Ascending aorta (tissue), 2 donors: ENCODE data around the gene KCNH8. TPM values are rescaled to one million over a fixed set of nuclear protein-coding genes. Genes with fewer than 3 reads are reported as not detected.
A peak's percentile ranks its signal among the peaks of the same experiment; 100 is the strongest.

Experiments
- DNase-seq, 2 donors: peaks; one replicate each; pipeline ENCODE4 v3.0.0-alpha.2; 2019; ENCODE audit warnings: low spot score in 2 of 2
- H3K27ac ChIP-seq, 2 donors: fragments of 200-600 bp; sonication (generic); one replicate each; pipeline ENCODE4 v1.5.1; 2016 to 2017; ENCODE audit warnings: mild to moderate bottlenecking in 1 of 2
- H3K27me3 ChIP-seq: fragments of 200-600 bp; sonication (generic); one replicate; pipeline ENCODE4 v1.5.1; 2017
- H3K36me3 ChIP-seq, 2 donors: fragments of 200-600 bp; sonication (generic); one replicate each; pipeline ENCODE4 v1.5.1; 2016
- H3K4me1 ChIP-seq, 2 donors: fragments of 200-600 bp; sonication (generic); one replicate each; pipeline ENCODE4 v1.5.1; 2016 to 2017; ENCODE audit warnings: mild to moderate bottlenecking in 1 of 2
- H3K4me3 ChIP-seq, 2 donors: fragments of 200-600 bp; sonication (generic); one replicate each; pipeline ENCODE4 v1.5.1; 2016 to 2017; ENCODE audit warnings: mild to moderate bottlenecking in 1 of 2
- H3K9me3 ChIP-seq, 2 donors: fragments of 200-600 bp; sonication (generic); one replicate each; pipeline ENCODE4 v1.5.1; 2016
- intact Hi-C: fragments of 100-400 bp; cut with DNase I; formaldehyde crosslinking; loops from one replicate; pipeline ENCODE4 v1.15.1; 2023
- total RNA-seq: library from RNA; depleted of rRNA; stranded (reverse); fragments of >200 nt; gene quantifications from one replicate; pipeline ENCODE4 v1.1.0, GENCODE V29; 2016
- TF ChIP-seq, protein P1 (sequence below), 3 experiments: fragments of 200-600 bp in 2 of 3; fragments of 450-650 bp in 1 of 3; sonication (generic) in 2 of 3; IDR thresholded peaks; one replicate each; pipeline ENCODE4 v1.5.1; 2016 to 2019; ENCODE audit warnings: antibody characterized with exemption in 3 of 3, mild to moderate bottlenecking in 1 of 3, moderate library complexity in 1 of 3

The KCNH8 gene
- total RNA-seq, 1 donor from 2014 or later = not detected

DNA sequence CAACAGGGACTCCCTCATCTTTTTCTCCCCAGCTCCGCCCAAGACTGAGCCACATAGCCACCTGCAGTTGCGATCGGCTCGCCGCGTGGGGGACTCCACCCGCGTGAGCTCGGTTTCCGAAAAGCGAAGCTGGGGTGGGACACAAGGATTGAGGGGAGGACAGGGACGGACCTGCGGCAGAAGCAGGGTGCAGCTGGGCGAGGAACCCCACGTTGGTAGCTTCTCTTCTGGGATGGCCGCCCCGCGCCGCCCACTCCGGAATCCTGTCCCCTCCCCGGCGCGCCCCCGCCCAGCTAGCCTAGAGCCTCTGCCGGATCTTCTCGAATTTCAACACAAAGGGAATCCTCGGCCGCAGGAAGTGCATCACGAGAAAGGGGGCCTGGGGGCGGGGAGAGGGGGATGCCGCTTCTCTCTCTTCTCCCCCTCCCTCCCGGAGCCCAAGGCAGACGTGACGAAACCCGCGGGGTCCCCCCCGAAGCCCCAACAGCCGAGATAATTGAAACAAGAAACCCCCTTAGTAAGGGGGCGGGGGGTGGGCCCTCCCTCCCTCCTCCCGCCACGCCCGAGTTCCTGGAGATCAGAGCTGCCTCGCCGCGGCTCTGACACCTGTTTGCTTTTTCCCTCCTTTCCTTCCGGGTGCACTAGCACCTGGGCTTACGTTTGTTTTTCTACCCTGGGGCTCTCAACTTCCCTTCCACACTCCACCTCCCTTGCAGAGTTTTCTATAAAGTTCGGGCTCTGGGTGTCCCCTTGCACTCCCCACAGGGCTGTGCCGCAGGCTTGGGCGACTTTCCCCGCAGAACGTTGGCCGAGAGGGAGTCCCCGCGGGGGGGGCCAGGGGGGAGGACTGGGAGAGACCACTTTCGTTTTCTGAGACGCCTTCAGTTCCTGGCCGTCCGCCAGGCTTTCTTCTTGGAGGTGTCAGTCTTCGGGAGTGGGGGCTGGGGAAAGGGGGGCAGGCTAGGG is 1.3 kb upstream of the KCNH8 start:
- Histone ChIP-seq H3K36me3 (no peaks in the 10 kb centered on the region), H3K4me1 (peaks cover 5 to 8% of the 10 kb centered on the region in 2 donors), H3K9me3 (peaks cover 0 to 10% of the 10 kb centered on the region in 2 donors), H3K27ac (no peak overlapping the region), H3K27me3 (no peaks in the 10 kb centered on the region), H3K4me3 (peak overlapping the region; percentile 78 to 89)
- intact Hi-C loops = loop anchor here (5.0 to 10.0 kb wide), 2 partner anchors 398 to 720 kb away; no protein-coding TSS in a partner anchor
- TF ChIP-seq, protein P1, sequence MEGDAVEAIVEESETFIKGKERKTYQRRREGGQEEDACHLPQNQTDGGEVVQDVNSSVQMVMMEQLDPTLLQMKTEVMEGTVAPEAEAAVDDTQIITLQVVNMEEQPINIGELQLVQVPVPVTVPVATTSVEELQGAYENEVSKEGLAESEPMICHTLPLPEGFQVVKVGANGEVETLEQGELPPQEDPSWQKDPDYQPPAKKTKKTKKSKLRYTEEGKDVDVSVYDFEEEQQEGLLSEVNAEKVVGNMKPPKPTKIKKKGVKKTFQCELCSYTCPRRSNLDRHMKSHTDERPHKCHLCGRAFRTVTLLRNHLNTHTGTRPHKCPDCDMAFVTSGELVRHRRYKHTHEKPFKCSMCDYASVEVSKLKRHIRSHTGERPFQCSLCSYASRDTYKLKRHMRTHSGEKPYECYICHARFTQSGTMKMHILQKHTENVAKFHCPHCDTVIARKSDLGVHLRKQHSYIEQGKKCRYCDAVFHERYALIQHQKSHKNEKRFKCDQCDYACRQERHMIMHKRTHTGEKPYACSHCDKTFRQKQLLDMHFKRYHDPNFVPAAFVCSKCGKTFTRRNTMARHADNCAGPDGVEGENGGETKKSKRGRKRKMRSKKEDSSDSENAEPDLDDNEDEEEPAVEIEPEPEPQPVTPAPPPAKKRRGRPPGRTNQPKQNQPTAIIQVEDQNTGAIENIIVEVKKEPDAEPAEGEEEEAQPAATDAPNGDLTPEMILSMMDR (IDR thresholded peaks at IDR 0.05) = peak; percentile 8 to 48 (median 27)
- peak in 1 of 2 donors; percentile 70 for DNase-seq

DNA sequence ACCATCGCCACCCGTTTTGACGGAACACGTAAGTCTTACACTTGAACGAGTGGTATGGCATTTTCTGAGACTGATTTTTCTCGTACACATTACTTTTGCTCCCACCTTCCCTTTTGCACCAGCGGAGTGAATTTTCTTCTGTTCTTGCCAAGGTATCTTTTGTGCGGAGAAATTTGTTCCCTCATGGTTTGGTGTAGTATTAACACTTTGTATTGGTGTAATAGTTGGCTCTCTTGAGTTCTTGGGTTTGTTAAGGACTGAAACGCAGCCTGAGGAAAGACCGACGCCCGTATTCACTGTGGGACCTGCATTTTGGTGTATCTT is 420 bp downstream of the KCNH8 start:
- TF ChIP-seq, protein P1 (IDR thresholded peaks at IDR 0.05) = no peak

DNA sequence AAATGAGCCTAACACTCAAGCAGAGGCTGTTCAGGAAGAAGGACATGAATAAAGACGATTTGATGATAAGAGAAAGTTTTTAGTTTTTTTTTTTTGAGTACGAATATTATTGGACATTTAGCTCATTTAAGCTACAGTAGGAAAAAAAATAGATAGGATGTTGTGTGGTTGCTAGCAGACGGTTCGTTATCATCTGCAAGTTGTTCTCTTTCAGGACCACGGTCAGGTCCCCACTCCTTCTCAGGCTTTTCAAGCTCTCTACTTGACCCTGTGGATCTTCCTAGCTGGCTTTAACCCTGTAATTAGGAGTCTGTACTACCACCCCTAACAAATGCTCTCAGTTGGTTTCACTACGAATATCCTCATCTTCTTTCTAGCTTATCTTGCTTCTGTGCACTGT is 1.1 kb downstream of the KCNH8 start:
- Histone ChIP-seq H3K4me1 (peaks cover 5 to 8% of the 10 kb centered on the region in 2 donors), H3K36me3 (no peaks in the 10 kb centered on the region), H3K27me3 (no peaks in the 10 kb centered on the region), H3K27ac (no peak overlapping the region), H3K9me3 (peaks cover 0 to 10% of the 10 kb centered on the region in 2 donors), H3K4me3 (peak overlapping the region in 1 of 2 donors; percentile 78)
- TF ChIP-seq, protein P1 (IDR thresholded peaks at IDR 0.05) = no peak
- no peak for DNase-seq
- intact Hi-C loops = loop anchor here (5.0 to 10.0 kb wide), 2 partner anchors 395 to 718 kb away; no protein-coding TSS in a partner anchor

More for the DNA sequence above, 420 bp downstream of the KCNH8 start:
- peaks cover 0 to 10% of the 10 kb centered on the region in 2 donors for H3K9me3 ChIP-seq
- H3K36me3 ChIP-seq = no peaks in the 10 kb centered on the region
- DNase-seq = no peak
- no peak overlapping the region for H3K27ac ChIP-seq
- H3K4me1 ChIP-seq = peaks cover 5 to 8% of the 10 kb centered on the region in 2 donors
- no peaks in the 10 kb centered on the region for H3K27me3 ChIP-seq
- intact Hi-C loops = loop anchor here (5.0 to 10.0 kb wide), 2 partner anchors 396 to 719 kb away; no protein-coding TSS in a partner anchor
- H3K4me3 ChIP-seq = peak overlapping the region; percentile 78 to 89

DNA sequence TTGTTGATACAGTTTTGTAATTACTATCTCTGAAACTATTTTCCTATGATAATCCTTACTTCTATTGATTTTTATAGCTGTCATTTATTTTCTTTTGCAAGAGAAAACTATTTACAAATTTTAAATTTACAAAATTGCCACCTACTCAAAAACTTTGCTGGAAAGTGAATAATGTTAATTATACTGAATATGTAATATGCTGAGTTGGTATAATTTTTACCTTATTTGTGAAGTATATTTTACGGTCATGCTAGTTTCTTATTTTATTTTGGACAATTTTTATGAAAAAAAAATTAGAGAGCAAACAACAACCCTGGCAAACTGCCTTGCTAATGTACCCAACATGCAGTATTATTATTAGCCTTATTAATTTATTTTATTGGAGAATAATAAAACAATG is 2.9 kb downstream of the KCNH8 start:
- TF ChIP-seq, protein P1 (IDR thresholded peaks at IDR 0.05) = no peak
- no peak overlapping the region for H3K4me3 ChIP-seq
- peaks cover 5 to 8% of the 10 kb centered on the region in 2 donors for H3K4me1 ChIP-seq
- H3K27ac ChIP-seq = no peak overlapping the region
- no peaks in the 10 kb centered on the region for H3K27me3 ChIP-seq
- no peaks in the 10 kb centered on the region for H3K36me3 ChIP-seq
- intact Hi-C loops = no loop called here
- H3K9me3 ChIP-seq = no peaks in the 10 kb centered on the region
- DNase-seq = no peak

DNA sequence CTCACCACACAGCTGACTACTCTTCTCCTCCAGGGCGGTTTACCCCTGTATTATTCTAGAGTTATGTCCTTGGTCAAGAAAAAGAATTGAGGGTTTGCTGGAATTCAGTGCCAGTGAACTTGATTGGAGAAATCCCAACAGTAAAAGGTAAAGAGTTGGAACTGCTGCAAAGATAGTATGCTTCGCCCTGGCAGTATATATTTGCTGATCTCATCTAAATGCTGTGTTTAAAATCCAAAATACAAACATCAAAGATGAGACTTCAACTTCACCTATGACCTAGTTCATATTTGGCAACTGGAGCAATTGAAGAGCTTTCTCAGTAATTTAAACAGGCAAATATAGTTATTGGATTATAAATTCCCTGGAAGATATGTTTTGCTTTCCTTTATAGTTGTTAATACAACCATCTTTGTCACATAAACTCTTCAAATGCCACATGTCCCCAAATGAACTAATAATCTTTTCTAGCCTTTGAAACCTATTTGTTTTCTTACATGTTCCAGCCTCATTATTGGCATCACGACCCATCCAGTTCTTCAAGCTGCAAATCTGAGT is 6.5 kb downstream of the KCNH8 start:
- TF ChIP-seq, protein P1 (IDR thresholded peaks at IDR 0.05) = no peak
- H3K9me3 ChIP-seq = no peaks in the 10 kb centered on the region
- DNase-seq = no peak
- no peaks in the 10 kb centered on the region for H3K4me1 ChIP-seq
- H3K36me3 ChIP-seq = no peaks in the 10 kb centered on the region
- H3K4me3 ChIP-seq = no peak overlapping the region
- H3K27me3 ChIP-seq = no peaks in the 10 kb centered on the region
- intact Hi-C loops = no loop called here
- no peak overlapping the region for H3K27ac ChIP-seq
